Left renal cortex interstitium (tissue), 4 donors: ENCODE data around the gene BRIP1. TPM values are rescaled to one million over a fixed set of nuclear protein-coding genes. Genes with fewer than 3 reads are reported as not detected.

Source experiments
- DNase-seq, 4 donors: peaks; one replicate each; pipeline ENCODE4 v3.0.0-alpha.2; 2013; ENCODE audit warnings: low read depth in 4 of 4, low spot score in 2 of 4, missing footprints in 1 of 4
- polyA plus RNA-seq, 4 donors: library from polyadenylated mRNA; unstranded; fragments of 120-200 nt; gene quantifications; one replicate each; pipeline ENCODE4 v1.2.1, GENCODE V29; 2013; ENCODE audit not compliant: insufficient read length in 4 of 4

BRIP1 gene
- polyA plus RNA-seq, 4 donors, result 8.4 to 11.8 (median 11.0) TPM

DNA sequence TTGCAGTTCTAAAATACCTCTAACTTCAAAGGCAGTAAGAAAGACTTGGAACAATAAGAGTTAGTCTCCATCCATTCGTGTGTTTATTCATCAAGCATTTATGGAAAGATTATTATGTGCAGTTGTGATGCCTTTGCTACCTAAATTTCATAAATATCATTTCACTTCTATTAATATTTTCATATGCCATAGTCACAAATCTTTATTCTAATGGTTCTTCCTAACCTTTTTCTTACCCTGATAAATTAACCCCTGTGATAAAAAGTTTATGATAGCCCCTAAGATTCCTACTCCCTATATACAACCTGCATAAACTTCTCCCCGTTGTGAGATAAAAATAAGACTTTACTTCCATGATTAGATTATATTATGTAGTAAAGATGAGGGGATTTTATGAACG is 94.9 kb downstream of the BRIP1 start:
- no peak for DNase-seq

DNA sequence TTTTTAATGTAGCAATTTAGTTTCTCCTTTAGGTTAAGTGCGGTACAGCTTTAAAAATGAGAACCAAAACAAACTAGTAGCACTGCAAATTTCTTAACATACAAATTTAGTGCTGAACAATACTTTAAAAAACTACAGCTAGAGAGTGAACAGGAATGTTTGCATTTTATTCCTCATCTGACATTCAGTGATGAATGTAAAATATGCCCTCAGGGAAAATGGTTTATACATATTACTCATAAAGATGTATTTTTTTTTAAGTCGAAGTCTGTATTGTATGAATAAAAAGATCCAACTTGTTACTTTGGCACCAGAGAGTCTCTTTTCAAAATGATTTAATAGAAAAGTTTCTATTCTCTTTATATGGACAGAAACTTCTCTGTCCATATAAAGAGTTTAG is 96.8 kb downstream of the BRIP1 start:
- no peak for DNase-seq

DNA sequence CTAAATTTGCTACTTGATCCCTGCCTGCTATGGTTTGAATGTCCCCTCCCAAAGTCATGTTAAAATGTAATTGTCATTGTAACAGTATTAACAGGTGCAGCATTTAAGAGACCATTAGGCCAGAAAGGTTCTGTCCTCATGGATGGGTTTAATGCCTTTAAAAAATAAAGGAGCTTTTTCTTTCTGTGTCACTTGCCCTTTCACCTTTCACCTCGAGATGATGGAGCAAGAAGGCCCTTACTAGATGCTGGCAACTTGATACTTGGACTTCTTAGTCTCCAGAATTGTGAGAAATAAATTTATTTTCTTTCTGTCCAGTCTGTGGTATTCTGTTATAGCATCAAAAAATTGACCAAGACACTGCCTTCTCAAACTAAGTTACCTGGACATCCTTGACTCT is 98.5 kb downstream of the BRIP1 start:
- no peak for DNase-seq

DNA sequence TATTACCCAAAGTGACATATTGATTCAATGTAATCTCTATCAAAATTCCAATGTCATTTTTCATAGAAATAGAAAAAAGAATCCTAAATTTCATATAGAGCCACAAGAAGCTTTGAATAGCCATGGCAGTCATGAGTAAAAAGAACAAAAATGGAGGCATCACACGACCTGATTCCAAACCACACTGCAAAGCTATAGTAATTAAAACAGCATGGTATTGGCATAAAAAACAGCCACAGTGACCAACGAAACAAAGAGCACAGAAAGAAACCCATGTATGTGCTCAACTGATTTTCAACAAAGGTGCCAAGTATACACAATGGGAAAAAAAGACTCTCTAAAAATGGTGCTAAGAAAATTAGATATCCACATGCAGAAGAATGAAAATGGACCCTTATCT is 101.5 kb downstream of the BRIP1 start:
- no peak for DNase-seq

DNA sequence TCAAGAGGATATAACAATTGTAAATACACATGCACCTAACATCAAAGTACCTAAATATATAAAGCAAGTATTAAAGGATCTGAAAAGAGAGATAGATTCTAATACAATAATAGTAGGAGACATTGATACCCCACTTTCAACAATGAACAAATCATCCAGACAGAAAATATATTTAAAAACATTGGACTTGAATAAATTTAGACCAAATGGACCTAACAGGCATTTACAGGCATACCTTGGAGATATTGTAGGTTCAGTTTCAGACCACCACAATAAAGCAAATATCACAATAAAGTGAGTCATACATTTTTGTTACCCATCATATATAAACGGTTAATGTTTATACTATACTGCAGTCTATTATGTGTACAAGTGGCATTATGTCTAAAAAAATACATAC is 104.0 kb downstream of the BRIP1 start:
- no peak for DNase-seq

DNA sequence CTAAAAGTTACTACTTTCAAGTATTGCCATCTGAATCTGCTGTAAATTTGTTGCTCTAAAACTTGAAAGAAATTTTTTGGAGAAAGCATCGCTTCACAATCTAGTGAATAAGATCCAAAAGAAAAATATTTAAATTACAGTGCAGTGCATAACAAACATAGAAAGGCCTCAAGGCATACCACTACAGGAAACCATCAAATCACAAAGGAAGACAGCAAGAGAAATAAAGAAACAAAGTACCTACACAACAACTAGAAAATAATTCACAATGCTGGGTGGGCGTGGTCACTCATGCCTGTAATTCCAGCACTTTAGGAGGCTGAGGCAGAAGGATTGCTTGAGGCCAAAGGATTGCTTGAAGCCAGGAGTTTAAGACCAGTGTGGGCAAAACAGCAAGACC is 104.9 kb downstream of the BRIP1 start:
- no peak for DNase-seq

DNA sequence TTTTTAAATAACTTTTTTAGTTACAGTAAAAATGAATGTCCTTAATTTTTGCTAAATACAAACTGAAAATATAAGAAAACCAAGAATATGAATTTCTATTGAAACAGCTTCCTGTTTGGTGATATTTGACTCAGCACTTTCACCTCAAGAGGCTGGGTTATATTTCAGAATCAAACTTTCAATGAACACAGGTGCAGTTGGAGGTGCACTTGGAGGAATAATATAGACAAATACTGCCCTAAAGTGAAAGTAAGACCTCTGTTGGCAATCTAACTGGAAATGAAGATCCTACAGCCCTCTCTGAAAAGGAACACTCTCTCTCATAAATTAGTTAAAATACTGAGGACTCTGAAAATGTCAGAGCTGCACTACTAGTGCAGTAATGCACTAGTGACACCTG is 106.2 kb downstream of the BRIP1 start:
- no peak for DNase-seq

DNA sequence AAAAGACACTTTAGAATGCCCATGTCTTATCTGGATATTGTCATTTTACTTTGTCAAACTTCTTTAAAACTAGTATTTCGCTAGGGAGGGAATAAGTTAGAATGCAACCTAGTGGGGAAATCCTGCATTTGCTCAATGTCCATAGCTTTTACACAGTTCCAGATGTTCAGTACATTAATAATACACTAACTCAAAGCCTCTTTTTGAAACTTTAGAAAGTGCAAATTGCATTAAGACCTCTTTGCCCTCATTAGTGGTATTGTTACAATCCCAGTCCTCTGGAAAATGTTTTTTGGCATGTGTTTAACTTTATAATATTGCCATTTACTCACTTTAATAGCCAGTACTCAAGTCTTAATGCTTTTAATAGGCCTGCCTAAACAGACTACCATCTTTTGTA is 106.8 kb downstream of the BRIP1 start:
- no peak for DNase-seq

DNA sequence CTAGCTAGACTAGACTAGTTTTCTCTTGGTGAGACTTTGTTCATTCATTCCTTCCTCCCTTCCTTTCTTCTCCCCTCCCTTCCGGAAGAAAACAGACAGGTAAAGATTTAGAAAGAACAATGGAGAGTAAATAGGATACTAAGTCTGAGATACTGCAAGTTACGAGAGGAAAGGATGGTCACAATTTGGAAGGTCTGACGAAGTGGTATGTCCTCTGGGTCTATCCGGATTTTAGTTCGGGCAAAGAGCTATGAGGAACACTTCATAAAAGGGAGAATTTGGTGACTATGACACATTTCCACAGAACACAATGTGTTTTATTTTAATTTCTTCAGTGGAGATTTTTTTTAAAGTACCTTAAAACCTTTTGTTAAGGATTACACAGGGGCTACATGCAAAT is 107.7 kb downstream of the BRIP1 start:
- no peak for DNase-seq

DNA sequence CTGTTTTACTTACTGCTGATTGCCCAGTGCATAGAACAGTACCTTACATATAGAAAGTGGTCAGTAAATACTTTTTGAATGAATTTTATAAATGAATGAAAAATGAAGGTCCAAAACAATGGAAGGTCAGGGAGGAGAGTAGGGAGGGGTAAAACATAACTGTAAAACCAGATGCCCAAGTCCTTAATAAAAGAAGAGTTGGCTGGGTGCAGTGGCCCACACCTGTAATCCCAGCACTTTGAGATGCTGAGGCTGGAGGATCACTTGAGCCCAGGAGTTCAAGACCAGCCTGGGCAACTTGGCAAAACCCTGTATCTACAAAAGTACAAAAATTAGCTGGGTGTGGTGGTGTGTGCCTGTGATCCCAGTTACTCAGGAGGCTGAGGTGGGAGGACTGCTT is 108.2 kb downstream of the BRIP1 start:
- DNase-seq, result no peak

DNA sequence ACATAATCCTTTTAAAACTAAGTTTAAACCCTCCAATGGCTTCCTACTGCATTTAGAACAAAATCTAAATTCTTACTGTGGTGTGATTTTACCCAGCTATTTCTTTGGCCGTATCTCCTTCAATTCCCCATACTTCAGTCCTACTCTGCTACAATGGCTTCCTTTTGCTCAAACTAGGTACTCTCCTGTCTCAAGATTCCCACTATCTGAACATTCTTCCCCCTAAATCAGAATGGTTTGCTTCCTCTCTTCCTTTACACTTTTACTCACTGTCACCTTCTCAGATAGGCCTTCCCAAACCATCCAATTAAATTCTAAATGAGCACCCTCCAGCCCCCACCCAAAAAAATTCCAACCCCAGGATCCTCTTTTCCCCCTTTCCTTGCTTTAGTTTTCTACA is 109.2 kb downstream of the BRIP1 start:
- no peak for DNase-seq

DNA sequence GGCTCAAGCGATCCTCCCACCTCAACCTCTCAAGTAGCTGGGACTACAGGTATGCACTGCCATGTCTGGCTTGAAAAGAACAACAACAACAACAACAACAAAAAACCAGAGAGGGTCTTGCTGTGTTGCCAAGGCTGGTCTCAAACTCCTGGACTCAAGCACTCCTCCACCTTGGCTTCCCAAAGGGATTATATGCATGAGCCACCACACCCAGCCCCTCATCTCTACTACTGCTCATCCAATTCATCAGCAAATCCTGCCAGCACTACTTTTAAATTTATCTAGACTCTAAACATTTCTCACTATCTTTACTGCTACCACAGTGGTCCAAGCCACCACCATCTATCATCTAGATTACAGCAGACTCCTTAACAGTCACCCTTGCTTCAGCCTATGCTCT is 109.6 kb downstream of the BRIP1 start:
- no peak for DNase-seq

DNA sequence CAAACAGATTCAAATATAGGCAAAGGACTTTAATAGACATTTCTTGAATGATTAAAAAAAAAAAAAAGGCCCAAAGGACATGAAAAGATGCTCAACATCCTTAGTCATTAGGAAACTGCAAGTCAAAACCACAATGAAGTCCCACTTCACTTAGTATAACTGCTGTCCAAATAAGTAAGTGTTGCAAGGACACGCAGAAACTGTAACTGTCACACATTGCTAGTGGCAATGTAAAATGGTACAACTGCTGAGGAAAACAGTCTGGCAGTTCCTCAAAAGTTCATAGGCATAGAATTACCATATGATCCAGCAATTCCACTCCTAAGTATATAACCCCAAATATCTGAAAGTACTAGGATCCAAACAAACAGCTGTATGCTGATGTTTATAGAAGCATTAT is 112.7 kb downstream of the BRIP1 start:
- DNase-seq, result no peak

DNA sequence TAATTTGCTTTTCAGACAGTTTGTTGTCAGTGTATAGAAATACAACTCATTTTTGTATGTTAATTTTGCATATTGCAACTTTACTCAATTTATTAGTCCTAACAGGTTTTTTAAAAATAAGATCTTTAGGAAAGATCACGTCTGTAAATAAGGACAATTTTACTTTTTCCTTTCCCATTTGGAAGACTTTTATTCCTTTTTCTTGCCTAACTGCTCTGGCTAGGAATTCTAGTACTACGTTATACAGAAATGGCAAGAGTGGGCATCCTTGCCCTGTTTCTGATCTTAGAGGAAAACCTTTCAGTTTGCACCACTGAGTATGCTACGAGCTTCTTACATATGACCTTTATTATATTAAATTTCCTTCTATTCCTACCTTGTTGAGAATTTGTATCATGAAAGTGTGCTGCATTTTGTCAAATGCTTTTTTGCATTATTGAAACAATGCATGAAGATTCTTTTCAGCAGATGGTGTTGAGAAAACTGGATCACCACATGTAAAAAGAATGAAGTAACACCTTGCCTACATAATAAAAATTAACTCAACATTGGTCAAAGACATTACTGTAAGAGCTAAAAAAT is 113.4 kb downstream of the BRIP1 start:
- DNase-seq, result no peak

DNA sequence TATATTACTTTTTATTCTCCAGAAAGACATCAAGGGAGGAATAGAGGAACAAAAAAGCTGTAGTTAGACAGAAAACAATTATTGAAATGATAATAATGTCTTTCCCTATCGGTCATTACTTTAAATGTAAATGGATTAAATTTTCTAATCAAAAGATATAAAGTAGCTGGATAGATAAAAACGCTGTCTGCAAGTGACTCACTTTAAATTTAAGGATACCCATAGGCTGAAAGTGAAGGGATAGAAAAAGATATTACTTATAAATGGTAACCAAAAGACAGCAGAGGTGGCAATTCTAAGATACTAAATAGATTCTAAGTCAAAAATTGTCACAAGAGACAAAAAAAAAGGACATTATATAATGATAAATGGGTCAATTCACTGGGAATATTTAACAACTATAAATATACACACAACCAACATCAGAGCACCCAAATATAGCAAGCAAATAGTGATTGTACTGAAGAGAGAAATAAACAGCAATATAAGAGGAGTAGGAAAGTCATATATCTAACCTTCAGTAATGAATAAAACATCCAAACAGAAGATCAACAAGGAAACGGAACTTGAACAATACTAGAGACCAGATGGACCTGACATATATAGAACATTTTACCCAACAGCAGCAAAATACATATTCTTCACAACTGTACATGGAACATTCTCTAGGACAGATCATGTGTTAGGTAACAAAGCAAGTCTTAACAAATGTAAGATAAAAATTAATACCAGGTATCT is 116.9 kb downstream of the BRIP1 start:
- DNase-seq, result no peak

DNA sequence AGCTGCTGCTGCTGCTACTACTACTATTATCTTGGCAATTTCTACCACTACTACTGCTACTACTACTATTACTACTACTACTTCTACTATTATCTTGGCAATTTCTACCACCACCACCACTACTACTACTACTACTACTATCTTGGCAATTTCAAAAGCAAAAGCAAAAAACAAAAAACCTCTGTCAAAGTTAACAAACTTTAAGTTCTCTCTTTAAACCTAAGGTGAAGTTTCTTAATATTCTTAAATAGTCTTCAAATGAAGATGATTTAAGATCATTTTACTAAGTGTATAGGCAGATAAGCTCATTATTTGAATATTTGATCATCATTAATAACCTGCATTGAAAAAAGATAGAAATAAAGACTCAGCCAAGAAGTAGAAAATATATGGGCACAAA is 118.5 kb downstream of the BRIP1 start:
- no peak for DNase-seq

DNA sequence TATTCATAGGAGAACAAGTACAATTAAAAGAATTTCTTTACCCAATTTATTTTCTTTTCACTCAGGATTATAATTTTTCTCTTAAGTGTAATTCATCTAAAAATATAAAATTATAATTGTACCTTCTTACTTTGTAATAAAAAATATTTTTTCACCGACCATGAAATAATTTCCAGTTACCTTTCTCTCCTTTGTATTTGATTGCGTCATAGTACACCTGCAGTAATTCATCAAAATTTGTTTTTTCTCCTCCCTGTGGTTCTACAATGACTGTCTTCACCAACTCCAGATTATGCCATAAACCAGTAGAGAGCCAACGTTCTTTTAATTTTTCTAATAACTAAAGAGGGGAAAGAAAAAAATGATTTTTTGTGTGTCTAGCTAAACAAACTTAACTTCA is 119.1 kb downstream of the BRIP1 start:
- no peak for DNase-seq

DNA sequence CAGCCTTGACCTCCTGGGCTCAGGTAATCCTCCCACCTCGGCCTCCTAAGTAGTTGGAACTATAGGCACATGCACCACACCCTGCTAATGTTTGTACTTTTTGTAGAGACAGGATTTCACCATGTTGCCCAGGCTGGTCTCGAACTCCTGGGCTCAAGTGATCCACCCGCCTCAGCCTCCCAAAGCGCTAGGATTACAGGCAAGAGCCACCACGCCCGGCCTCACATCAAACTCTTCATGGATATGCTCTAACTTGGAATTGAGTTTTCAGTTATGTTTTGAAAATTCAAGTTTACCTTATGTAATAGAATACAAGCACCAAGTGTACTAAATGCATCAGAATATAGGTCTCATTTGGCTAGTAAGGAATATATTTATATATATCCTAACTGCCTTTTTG is 119.6 kb downstream of the BRIP1 start:
- DNase-seq, result no peak

DNA sequence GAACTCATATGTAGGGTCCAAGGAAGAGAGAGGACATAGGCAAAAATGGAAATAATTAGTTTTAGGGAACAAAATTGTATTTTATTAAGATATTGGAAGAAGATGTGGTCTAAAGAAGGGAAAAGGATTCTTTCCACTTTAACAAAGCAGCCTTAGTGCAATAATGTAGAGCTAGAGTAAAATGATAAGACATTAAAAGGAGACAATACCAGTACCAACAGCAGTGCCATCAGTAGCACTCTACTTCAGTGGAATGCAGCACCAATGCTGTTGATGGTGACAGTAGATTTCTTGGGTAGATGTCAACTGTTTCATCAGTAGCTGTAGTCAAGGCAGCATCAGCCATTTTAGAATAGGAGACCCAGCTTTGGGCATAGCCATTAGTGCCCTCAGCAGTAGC is 124.3 kb downstream of the BRIP1 start:
- DNase-seq, result no peak

DNA sequence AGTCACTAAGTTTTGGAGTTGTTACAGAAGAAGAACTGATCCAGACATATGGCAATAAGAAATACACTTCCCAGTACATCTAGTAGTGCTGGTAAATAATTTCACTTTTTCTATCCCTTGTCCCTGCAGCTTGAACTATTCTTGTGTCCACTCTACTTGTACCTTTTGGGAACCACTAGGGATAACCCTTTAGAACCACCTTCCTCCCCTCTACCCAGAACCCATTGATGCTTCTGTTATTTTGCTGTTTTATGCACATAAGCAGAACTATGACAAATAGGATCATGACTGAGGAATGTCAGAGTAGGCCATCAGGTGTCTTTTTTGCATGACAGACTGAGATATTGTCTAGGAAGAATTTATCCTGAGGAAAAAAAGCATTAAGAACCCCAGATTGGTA is 125.1 kb downstream of the BRIP1 start:
- no peak for DNase-seq

DNA sequence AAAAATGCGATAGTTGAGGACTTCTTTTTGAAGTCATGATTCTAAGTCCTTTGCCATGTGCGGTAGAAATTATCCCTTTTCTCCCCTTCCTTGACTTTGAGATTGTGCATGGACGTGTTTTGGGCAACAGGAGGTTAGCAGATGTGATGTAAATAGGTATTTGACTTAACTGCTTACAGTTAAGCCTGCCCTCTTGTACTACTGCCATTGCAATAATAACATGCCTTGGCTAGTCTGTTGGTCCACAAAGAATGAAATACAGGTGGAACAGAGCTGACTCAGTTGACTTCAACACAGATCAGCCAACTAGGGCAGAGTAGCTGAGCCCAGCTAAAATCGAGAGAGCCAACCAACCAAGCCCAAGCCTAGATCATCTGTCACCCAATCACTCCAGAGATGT is 125.5 kb downstream of the BRIP1 start:
- no peak for DNase-seq

DNA sequence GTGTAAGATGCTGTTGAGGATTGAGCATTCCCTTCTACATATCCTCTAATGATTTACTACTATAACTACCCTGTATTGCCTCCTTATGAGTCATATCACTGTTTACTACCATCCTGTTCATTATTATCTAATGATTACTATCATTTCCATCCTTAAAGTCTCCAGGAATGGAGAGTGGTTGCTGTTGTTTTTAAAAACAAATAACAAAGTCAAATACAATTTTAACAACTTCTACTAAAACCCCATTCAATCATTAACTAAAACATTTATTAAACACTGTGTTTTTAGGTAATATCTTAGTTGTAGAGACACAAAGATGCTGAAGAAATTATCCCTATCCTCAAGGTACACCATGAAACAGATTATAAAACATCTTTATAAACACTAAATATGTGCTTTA is 126.9 kb downstream of the BRIP1 start:
- DNase-seq, result no peak

DNA sequence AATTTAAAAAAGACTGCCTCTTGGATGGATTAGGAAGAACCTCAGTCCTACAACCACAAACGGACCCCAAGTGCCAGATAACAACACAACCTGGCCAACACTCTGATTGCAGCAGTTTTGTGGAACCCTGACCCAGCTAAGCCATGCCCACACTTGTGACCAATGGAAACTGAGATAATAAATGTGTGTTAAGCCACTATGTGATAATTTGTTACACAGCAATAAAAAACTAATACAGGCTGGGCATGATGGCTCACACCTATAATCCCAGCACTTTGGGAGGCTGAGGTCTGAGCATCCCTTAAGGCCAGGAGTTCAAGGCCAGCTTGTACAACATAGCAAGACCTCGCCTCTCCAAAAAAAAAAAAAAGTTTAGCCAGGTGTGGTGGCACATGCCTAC is 127.5 kb downstream of the BRIP1 start:
- no peak for DNase-seq
